H1 (cell line): ENCODE results near the gene BCKDHA.

ENCODE experiments used
- EP300 ChIP-seq, 2 experiments: IDR thresholded peaks; 1 replicate in 1 of 2; 2 replicates in 1 of 2; pipeline ENCODE4 v1.6.1; 2011 to 2012; ENCODE audit warnings: low read depth in 2 of 2, low read length in 2 of 2, mild to moderate bottlenecking in 2 of 2, borderline replicate concordance in 1 of 2, inconsistent platforms in 1 of 2, moderate library complexity in 1 of 2
- EZH2 ChIP-seq: fragments of 200-600 bp; sonication (generic); IDR thresholded peaks from 2 replicates; pipeline ENCODE4 v1.7.1; 2012; ENCODE audit warnings: low read depth, mild to moderate bottlenecking, moderate library complexity, low read length, inconsistent platforms; ENCODE audit not compliant: severe bottlenecking
- KDM1A ChIP-seq: fragments of 200-600, 300-600 bp; sonication (generic); IDR thresholded peaks from 2 replicates; pipeline ENCODE4 v1.7.1; 2016; ENCODE audit warnings: mild to moderate bottlenecking, low read length, borderline replicate concordance
- MAFK ChIP-seq: IDR thresholded peaks from 2 replicates; pipeline ENCODE4 v1.6.1; 2012; ENCODE audit warnings: low read depth, mild to moderate bottlenecking, improper control_type of control experiment, low read length
- POLR2A ChIP-seq, 2 experiments: IDR thresholded peaks; 1 replicate in 1 of 2; 2 replicates in 1 of 2; pipeline ENCODE4 v1.6.1; 2011; ENCODE audit warnings: low read depth in 2 of 2, low read length in 2 of 2, mild to moderate bottlenecking in 2 of 2; ENCODE audit errors: control extremely low read depth in 1 of 2
- SIN3A ChIP-seq, 2 experiments: IDR thresholded peaks in 1 of 2; conservative IDR thresholded peaks in 1 of 2; 2 replicates each; pipeline ENCODE4 v1.6.1; 2011 to 2012; ENCODE audit warnings: low read length in 2 of 2, improper control_type of control experiment in 1 of 2, low read depth in 1 of 2, mild to moderate bottlenecking in 1 of 2
- SUZ12 ChIP-seq: fragments of 200-600 bp; sonication (generic); IDR thresholded peaks from 2 replicates; pipeline ENCODE4 v1.6.1; 2012; ENCODE audit warnings: mild to moderate bottlenecking, inconsistent platforms, low read length, moderate library complexity, mixed read lengths
- YY1 ChIP-seq: IDR thresholded peaks from 2 replicates; pipeline ENCODE4 v1.6.1; 2011; ENCODE audit warnings: low read depth, mild to moderate bottlenecking, low read length
- TF ChIP-seq, protein P1 (sequence below), 3 experiments: IDR thresholded peaks; 1 replicate in 2 of 3; 2 replicates in 1 of 3; pipeline versions ENCODE4 v1.5.1 to v1.6.1; 2011; ENCODE audit warnings: low read length in 3 of 3, mild to moderate bottlenecking in 3 of 3, inconsistent platforms in 2 of 3, low read depth in 1 of 3, moderate library complexity in 1 of 3; ENCODE audit not compliant: insufficient read depth in 1 of 3; ENCODE audit errors: control extremely low read depth in 1 of 3

DNA sequence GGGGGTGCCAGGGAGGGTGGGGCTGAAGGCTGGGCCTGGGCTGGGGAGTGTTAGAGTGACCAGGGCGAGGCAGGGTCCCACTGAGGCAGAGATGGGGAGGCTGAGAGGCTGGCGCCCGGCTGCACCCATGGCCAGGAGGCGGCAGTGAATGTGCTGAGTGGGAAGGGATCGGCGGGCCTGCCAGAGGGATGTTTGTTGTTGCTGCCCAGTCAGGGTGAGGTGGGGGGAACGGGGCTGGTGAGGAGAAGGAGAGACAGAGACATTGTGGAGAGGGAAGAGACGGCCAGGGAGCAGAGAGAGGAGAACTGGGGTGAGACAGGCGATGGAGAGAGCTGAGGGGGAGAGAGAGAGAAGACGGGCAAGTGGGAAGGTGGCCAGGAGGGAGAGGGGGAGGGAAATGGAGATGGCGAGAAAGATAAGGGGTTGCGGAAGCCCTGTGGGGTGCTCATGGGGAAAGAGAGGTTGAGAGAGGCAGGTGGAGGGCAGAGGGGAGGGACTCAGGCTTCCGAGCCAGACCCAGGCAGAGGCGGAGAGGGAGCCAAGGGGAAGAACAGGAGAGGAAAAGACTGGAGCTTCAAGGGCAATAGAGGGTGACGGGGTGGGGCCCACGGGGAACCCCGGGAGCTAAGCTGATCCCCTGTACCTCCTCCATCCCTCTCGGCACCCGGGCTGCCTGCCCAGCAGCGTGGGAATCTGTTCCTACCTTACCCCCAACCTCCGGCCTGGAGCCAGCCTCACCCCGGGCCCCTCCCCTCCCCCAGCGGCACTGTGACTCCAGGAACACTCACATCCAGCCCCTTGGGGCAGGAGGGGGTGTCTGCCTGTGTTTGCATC lies 30.2 kb downstream of the BCKDHA start:
- TF ChIP-seq EZH2 (no peak), MAFK (no peak), EP300 (IDR thresholded peaks at IDR 0.05; ENCODE audit: borderline replicate concordance in 1 of 2, low read depth in 2 of 2, low read length in 2 of 2) (no peak), KDM1A (no peak), POLR2A (IDR thresholded peaks at IDR 0.05; ENCODE audit: control extremely low read depth in 1 of 2, low read depth in 2 of 2, low read length in 2 of 2) (peak in 1 of 2 experiments; percentile 24; a peak in 1 of 3 replicates), SIN3A (conservative IDR thresholded peaks at IDR 0.05 in 1 of 2, IDR thresholded peaks at IDR 0.05 in 1 of 2; ENCODE audit: low read depth in 1 of 2, low read length in 2 of 2) (0 out of 4 replicates have a peak, but pooled peaks of 1 of the 2 experiments have one; percentile 31), SUZ12 (no peak), YY1 (no peak)
- TF ChIP-seq, protein P1, sequence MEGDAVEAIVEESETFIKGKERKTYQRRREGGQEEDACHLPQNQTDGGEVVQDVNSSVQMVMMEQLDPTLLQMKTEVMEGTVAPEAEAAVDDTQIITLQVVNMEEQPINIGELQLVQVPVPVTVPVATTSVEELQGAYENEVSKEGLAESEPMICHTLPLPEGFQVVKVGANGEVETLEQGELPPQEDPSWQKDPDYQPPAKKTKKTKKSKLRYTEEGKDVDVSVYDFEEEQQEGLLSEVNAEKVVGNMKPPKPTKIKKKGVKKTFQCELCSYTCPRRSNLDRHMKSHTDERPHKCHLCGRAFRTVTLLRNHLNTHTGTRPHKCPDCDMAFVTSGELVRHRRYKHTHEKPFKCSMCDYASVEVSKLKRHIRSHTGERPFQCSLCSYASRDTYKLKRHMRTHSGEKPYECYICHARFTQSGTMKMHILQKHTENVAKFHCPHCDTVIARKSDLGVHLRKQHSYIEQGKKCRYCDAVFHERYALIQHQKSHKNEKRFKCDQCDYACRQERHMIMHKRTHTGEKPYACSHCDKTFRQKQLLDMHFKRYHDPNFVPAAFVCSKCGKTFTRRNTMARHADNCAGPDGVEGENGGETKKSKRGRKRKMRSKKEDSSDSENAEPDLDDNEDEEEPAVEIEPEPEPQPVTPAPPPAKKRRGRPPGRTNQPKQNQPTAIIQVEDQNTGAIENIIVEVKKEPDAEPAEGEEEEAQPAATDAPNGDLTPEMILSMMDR (IDR thresholded peaks at IDR 0.05; ENCODE audit: control extremely low read depth in 1 of 3, insufficient read depth in 1 of 3, low read depth in 1 of 3, low read length in 3 of 3), result no peak
